ENCODE measurements around the gene NIN.

The NIN gene, protein sequence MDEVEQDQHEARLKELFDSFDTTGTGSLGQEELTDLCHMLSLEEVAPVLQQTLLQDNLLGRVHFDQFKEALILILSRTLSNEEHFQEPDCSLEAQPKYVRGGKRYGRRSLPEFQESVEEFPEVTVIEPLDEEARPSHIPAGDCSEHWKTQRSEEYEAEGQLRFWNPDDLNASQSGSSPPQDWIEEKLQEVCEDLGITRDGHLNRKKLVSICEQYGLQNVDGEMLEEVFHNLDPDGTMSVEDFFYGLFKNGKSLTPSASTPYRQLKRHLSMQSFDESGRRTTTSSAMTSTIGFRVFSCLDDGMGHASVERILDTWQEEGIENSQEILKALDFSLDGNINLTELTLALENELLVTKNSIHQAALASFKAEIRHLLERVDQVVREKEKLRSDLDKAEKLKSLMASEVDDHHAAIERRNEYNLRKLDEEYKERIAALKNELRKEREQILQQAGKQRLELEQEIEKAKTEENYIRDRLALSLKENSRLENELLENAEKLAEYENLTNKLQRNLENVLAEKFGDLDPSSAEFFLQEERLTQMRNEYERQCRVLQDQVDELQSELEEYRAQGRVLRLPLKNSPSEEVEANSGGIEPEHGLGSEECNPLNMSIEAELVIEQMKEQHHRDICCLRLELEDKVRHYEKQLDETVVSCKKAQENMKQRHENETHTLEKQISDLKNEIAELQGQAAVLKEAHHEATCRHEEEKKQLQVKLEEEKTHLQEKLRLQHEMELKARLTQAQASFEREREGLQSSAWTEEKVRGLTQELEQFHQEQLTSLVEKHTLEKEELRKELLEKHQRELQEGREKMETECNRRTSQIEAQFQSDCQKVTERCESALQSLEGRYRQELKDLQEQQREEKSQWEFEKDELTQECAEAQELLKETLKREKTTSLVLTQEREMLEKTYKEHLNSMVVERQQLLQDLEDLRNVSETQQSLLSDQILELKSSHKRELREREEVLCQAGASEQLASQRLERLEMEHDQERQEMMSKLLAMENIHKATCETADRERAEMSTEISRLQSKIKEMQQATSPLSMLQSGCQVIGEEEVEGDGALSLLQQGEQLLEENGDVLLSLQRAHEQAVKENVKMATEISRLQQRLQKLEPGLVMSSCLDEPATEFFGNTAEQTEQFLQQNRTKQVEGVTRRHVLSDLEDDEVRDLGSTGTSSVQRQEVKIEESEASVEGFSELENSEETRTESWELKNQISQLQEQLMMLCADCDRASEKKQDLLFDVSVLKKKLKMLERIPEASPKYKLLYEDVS (N-terminal part only)

DNA sequence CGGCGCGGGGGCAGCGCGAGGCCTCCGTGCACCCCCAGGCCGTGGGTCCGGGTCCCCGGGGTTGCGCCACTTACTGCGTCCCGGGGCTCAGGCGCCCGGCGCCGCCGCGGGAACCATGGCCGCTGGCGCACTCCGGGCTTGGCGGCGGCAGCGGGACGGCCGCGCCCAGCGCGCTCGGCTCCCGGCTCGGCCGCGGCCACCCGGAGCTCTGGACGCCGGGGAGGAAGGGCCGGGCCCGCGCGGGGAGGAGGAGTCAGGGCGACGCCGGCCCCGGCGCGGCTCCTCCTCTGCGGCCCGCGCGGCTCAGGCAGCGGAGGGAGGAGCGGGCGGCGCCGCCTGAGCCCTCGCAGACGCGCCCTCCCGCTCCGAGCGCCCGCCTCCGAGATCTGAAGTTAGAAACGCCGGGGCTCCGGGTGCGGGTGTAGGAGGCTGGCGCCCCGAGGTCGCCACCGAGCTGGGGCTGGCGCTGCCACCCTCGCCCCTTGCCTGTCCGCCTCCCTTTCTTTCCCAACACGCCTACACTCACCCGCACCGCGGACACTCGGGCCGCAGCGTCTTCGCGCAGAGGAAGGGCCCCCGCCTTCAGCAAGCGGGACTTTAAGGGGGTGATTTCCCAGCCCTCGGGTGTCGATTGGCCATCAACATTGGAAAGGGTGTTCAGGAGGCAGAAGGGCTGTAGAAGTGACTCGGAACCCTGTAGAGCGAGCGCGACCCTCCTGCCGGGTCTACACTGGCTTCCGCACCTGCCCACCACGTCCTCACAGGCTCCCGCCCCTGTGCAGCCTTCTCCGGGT lies at the start of gene NIN:
TSS of gene NIN (minus strand) at position 231 of the 794 bp plus-strand sequence. CDS start 9,106 bp downstream, outside the sequence.
- DNase-seq (ENCODE audit: low read depth in 2 of 2): peak; percentile 36 to 73

DNA sequence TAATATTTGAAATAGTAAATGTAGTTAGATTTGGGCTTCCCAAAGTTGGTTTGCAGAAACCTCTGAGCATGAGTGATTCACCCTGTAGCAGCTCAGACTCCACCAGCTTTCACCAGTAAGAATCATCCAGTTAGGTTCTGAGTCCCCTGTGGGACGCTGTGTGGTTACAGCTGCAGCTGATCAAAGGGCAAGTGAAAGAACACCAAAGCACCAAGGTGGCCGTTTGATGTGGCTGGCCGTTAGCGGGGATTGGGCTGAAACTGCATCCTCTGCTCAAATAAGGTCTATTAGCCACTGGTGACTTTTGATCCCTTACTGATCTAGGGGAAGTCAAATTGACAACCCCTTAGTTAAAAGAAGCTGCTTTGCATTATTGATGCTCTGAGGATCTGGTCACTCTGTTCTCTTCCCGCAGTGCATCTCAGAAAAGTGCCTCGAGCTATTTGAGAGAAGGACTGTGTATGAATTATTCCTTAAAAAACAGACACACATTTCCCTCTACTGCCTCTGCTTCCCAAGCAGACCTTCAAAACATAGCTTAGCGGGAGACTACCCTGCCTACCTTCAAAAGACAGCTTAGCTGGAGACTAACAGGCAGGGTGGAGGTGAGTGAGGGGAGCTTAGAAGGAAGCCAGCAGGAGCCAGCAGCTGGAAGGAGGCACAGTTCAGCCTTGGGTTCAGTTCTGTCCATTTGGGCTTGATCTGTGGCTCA lies 44.6 kb upstream of the NIN start:
- peak; percentile 18 to 24 for DNase-seq (ENCODE audit: low read depth in 2 of 2)

DNA sequence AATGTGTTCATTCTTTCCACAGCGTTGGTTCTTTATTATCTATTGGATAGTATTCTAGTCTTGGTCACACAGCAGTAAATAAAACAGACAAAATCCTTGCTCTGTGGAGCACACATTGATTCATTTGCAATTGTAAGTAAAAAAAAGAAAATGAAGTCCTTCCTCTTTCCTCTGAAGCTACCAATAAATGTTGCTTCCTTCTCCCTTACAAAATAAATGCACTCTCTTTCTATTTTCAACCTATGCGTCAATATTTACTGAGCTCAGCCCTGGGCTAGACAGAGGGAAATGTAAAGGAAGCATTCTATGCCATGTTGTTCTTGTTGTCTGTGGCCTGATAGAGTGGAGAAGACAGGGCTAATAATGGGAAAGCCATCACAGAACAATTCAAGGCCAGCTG lies 43.8 kb upstream of the NIN start:
- no peak for DNase-seq (ENCODE audit: low read depth in 2 of 2)

DNA sequence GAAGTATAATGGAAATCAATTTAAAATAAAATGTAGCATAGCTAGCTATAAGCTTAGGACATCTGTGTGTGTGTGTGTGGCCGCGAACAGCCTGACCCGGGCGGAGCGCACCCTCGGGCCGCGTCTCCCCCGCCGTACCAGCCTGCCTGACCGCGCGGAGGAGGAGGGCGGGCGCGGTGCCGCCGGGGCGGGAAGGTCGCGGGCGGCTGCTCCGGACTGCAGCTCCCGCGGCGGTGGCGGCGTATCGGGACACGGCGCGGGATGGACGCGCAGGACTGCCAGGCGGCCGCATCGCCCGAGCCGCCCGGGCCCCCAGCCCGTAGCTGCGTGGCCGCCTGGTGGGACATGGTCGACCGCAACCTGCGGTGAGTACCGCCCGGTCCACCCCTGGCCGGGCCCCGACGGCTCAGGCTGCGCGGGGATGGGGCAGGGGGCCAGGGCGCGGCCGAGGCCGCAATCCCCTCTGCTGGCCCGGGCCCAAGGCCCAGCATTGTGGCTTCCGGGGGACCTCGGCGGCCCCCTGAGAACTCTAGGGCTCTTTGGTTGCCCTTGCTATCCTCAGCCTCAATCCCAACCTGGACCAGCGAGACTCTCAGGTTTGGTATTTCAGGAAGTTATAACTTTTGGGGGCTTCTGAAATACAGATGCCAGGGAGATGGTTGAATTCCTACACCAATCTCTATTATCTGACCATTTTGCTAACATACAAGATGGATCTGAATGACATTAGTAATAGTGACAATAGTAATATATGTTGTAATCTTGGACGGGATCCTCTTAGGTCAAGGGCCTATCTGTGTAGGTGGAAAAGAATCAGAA lies 41.2 kb upstream of the NIN start, which contains the start of gene ABHD12B:
TSS of gene ABHD12B (plus strand) at position 140 of the 819 bp plus-strand sequence. CDS start at position 262, 122 bp downstream.
- no peak for DNase-seq (ENCODE audit: low read depth in 2 of 2)

DNA sequence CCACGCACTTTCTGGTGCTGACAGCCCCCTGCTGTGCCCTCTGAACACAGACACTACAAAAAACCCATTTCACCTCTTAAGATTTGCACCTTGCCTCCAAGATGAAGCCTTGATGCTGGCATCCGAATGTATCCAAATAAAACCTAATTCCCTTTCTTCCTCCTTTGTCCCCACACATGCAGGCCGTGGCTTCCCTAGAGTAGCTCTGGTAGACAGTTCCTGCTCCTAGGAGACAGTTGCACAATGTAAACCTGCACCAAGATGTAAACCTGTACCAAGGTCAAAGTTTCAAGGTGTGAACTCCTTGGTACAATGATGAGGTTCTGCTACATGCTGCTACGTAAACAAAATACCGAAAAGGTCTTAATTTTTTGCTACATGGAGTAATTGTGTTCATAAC lies 40.3 kb upstream of the NIN start:
- no peak for DNase-seq (ENCODE audit: low read depth in 2 of 2)

DNA sequence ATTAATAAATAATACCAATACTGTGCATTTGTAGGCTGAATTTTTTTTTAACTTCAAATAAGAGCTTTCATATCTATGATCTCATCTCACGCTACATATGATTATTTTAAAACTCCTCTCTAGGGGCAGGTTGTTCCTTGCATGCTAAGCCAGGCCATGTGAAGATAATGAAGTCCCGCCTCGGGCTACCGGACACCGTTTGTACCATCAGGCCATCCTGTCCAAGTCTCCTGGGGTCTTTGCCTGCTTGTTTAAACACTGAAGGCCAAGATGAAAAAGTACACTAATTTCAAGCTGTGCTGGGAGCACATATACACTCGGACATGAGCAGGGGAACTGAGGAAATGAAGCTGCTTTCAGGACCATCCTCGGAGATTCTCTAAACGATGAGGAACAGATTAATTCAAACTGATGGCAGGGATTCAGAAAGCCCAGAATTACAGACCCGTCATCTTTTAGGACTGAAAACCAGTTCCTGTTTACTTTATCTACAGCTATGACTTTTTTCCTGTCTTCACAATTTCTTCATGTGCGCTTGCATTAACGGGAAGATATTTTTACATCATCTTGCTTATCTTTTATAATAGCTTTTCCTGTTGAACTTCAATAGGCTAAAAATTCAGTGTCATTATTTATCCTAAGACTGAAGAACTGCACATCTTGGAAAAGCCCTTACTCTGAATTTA lies 34.6 kb upstream of the NIN start:
- DNase-seq (ENCODE audit: low read depth in 2 of 2): no peak

DNA sequence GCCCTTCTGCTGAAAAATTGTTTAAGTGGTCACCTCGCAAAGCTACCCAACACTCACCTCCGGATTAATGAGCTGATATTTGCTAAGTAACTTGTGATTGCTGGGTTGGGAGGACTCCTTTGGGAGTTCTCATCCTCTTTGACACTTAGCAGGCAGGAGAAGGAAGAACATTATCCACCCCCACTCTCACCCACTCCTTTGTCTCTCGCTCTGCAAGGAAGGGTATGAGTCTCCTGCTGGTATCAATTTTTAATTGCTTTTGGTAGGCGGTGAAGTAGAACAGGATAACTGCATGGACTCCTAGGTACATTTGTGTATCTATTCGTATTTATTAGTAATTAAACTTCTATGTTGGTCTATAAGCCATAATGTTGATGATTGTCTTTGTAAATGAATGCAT lies 34.0 kb upstream of the NIN start:
- no peak for DNase-seq (ENCODE audit: low read depth in 2 of 2)

DNA sequence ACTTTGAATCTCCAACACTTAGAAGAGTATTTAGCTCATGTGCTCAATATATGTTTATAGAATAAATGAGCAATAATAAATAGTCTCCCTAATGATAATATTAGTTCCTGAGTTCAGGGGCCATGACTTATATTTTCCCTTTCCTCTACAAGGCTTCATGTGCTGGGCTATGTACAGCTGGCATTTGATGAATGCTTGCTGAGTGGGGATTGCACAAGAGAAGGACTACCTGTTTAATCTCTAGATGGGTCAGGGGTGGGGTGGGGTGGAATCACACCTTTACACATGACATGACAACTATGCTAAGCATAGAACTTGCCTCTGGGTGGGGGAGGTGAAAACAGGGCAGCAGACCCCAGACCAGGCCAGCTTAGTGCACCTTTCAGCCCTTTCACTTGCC lies 33.3 kb upstream of the NIN start:
- DNase-seq (ENCODE audit: low read depth in 2 of 2): no peak

DNA sequence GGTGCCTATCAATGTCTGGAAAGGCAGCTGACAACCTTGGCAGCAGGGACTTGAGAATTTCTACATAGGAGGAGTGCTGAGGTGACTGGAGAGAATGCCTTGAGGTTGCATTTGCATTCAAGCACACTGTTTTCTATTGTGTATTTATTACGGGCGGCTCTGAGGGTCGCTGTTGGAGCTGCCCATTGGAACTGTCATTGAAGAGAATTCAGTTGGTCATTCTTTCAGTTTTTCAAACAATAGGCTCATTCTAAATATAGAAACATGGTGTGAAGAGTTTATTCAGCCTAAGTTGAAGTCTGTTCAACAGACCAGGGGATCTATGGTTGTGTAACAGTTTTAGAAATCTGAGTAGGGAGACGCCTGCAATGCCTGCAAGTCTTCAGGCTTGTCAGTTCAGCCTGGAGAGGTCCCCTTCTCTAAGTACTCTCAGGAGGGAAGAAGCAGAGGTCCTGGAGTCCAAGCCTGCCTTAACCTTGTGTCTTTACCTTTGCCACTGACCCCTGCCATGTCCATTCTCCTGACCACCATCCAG lies 31.1 kb upstream of the NIN start:
- no peak for DNase-seq (ENCODE audit: low read depth in 2 of 2)

DNA sequence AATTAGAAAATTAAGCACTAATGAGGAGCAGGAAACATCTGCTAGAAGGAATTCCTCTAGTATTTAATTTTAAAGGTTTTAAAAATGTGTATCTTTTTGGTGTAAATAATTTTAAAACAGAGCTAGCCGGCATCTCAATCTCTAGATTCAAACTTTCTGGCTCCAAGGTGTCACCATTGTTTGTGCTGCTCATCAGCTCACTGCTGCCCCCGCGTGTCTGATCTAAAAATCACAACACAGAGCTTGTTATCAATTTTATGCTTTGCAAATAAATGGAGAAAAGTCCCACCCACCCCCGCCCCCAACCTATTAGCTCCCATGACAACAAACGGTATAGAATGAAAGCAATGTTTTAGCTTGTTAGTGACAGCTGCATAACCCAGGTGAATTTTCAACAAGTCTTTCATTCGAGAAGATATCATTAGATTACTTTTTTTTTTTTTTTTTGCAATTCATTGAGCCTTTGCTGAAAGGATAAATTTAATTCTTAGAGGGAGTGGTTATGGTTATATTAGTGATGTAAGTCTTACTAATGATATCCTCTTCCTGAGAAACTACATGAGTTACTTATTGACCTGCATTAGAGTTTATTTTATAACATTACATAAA lies 29.6 kb upstream of the NIN start:
- peak; percentile 72 to 86 for DNase-seq (ENCODE audit: low read depth in 2 of 2)

DNA sequence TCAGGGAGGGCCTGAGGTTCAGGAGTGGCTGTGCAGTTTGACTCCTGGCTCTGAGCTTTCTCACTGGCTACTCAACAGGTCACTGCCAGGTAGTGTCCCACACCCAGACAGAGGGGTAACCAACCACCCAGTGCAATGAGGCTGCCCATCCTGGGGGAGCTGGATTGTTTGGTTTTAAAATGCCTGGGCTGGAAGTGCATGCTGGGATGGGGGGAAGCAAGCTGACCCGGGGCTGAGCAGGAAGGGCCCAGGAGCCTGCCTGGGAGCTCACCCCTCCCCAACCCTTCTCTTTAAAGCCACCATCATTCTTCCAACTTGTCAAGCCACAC lies 28.3 kb upstream of the NIN start:
- no peak for DNase-seq (ENCODE audit: low read depth in 2 of 2)

DNA sequence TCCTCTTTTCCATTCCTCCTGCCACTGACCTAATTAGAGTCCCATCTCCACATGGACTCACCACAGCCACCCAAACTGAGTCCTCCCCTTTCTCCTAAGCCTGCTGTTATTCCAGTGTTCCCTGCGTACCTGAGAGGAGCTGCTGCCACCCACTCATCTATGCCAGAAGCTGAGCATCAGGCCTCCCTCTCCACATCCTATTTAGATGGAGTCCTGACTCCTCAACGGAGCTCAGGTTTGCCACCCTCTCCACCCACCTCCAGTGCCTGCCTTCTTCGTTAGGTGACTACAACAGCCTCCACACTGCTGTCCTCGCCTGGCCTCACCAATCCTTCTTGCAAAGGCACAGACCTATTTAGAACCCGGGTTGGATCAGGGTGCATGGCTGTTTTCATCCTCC lies 25.7 kb upstream of the NIN start:
- no peak for DNase-seq (ENCODE audit: low read depth in 2 of 2)

DNA sequence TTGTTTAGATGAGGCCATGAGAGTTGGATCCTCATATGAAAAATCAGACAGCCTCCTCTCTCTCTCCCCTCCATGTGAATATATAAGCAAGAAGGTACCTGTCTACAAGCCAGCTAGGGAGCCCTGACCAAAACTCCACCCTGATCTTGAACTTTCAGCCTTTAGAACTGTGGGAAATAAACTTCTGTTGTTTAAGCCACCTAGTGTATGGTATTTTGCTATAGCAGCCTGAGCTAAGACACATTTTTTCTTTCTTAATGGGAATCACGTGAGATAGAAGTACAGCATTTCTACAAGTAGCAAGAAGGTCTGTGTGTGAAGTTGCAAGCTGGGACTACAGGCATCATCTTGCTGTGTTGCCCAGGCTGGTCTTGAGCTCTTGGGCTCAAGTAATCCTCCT lies 24.6 kb upstream of the NIN start:
- DNase-seq (ENCODE audit: low read depth in 2 of 2): no peak

DNA sequence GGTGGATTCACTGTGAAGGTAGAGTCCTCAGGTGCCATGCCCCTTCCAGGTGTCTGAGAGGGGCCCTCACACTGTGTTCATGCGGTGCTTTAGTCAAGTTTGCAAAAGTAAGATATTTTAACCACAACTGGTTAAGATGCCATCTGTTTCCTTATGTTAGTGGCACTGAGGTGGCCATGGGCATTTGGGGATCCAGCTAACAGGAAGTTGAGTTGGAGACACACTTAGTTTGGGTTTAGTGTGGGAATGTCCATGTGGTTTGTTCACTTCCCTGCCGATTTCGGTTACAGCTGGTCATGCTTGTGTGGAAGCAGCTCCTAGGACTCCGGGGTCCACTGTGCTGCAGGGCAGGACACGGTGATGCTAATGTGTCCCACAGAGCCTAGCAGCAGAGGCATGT lies 23.6 kb upstream of the NIN start:
- no peak for DNase-seq (ENCODE audit: low read depth in 2 of 2)

DNA sequence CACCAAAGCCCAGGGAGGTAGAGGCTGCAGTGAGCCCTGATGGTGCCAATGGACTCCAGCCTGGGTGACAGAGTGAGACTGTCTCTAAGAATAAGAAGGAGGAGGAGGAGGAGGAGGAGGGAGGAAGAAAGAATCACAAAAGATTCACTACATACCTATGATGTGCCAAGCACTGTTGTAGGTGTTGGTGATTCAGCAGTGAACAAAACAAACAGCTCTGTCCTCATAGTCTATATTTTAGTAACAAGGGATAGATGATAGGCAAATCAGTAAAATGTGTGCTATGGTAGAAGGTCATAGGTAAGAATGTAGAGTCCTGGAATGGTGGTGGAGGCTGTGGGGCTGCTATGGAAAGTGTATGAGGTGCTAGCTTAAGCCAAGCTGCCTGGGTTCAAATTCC lies 22.9 kb upstream of the NIN start:
- no peak for DNase-seq (ENCODE audit: low read depth in 2 of 2)

DNA sequence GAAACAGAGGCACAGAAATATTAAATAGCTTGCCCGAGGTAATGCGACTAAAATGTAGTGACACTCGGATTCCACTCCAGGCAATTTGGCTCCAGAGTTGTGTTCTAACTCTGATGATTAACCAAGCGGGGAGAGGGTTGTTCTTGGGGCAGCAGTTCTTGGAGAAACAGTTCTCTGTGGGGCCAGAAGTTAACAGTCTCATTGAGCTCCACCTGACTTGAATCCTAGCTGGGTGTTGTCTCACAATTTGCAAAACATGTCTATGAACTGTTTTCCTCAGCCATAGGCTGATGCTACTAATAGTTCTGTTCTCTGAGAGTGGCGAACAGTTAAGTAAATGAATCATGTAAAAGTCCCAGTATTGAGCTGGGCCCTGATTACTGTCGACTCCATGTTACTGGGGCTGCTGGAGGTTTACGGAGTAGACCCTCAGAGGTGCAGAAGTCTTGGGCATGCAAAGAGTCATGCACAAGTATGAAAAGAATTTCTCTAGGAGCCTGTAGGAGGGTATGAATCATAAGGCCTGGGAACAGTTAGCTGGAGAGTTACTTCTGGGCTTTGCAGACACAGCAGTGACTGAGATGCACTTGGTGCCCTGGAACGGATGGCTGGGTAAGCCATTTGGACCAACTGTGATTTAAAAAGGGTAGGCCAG lies 15.4 kb upstream of the NIN start:
- no peak for DNase-seq (ENCODE audit: low read depth in 2 of 2)

DNA sequence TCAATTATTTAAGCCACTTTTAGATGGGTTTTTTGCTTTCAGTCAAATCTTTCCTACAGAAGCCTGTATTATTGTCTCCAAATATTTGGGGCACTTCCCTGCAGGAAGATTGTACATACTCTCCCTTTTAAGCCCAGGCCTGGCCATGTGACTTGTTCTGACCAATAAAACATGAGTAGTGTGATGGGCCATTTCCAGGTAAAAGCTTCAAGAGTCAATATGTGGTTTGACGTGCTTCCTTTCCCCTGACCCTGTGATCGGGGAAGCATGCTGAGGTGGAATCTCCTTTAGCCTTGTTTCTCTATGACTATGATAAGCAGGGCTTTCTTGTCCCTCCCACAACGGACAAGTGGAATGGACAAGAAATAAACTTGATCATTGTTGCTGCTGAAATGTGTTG lies 14.2 kb upstream of the NIN start:
- DNase-seq (ENCODE audit: low read depth in 2 of 2): no peak

DNA sequence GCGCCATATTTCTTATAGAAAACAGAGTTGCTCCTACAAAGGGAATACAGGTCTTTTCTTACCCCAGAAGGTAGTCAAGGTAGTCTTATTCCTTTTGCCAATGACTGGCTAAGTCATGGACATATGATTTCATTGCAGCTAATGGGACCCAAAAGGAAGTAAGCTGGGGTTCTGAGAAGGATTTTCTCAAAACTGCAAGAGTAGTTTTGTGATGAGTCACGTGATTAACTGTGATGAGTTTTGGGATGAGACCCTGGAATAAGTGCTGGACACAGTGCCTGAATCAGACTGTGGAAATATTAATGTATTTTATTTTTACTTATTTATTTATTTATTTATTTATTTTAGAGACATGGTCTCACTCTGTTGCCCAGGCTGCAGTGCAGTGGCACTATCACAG lies 13.4 kb upstream of the NIN start:
- DNase-seq (ENCODE audit: low read depth in 2 of 2): no peak

Data from stimulated activated CD8-positive, alpha-beta memory T cell treated with anti-CD3 and anti-CD28 coated beads, Interleukin-7, amount 100 ng/mL, for 4 hours (primary cell).